Ovary (tissue), 9 donors: ENCODE data around the gene SEPTIN3. TPM values are rescaled to one million over a fixed set of nuclear protein-coding genes. Genes with fewer than 3 reads are reported as not detected.
A peak's percentile ranks its signal among the peaks of the same experiment; 100 is the strongest.

Experiments used
- DNase-seq, 5 donors: peaks; one replicate each; pipeline ENCODE4 v3.0.0-alpha.2; 2019 to 2020
- H3K27ac ChIP-seq, 2 donors: fragments of 200-600 bp; one replicate each; pipeline versions ENCODE4 v1.5.1 to v1.8.0; 2019 to 2022
- H3K27me3 ChIP-seq: fragments of 200-600 bp; one replicate; pipeline ENCODE4 v1.8.0; 2022
- H3K36me3 ChIP-seq: fragments of 200-600 bp; sonication (generic); one replicate; pipeline ENCODE4 v1.5.1; 2019
- H3K4me1 ChIP-seq: one replicate; pipeline ENCODE4 v1.8.1; 2013; ENCODE audit warnings: mild to moderate bottlenecking, moderate library complexity; ENCODE audit not compliant: insufficient read depth
- H3K4me3 ChIP-seq: fragments of 200-600 bp; sonication (generic); one replicate; pipeline ENCODE4 v1.5.1; 2017
- H3K9me3 ChIP-seq, 2 donors: fragments of 200-600 bp in 1 of 2; sonication (generic) in 1 of 2; one replicate each; pipeline versions ENCODE4 v1.5.1 to v1.8.1; 2013 to 2019; ENCODE audit warnings: mild to moderate bottlenecking in 1 of 2, moderate library complexity in 1 of 2
- EP300 ChIP-seq: sonication (generic); formaldehyde crosslinking; IDR thresholded peaks from one replicate; pipeline ENCODE4 v1.6.1; 2017; ENCODE audit warnings: antibody characterized with exemption
- POLR2A ChIP-seq: fragments of 450-650 bp; IDR thresholded peaks from one replicate; pipeline ENCODE4 v1.6.1; 2017; ENCODE audit warnings: antibody characterized with exemption, mild to moderate bottlenecking, moderate library complexity
- WGBS, 3 donors: extraction: QIAGEN DNeasy Blood & Tissue Kit in 1 of 3; methylation state at CpG; one replicate each; pipeline versions ENCODE4 v1.1.5 to v1.1.7; 2013 to 2017; 5-methylcytosine and 5-hydroxymethylcytosine counted together
- intact Hi-C, 4 donors: fragments of 100-400 bp; cut with DNase I; formaldehyde crosslinking; loops; one replicate each; pipeline versions ENCODE4 v1.11.0 to v1.15.1; 2022 to 2023
- polyA plus RNA-seq, 2 donors: library from polyadenylated mRNA; stranded (reverse); fragments of 200-250 nt in 1 of 2; fragments of 350-450 nt in 1 of 2; fragmentation: Illumina TruSeq in 1 of 2; extraction: RNeasy Lipid Tissue Mini Kit (QIAGEN cat#74804) in 1 of 2; gene quantifications; one replicate each; pipeline ENCODE4 v1.2.3, GENCODE V29; 2013 to 2014
- total RNA-seq, 7 donors: library from RNA; depleted of rRNA in 2 of 7; stranded (reverse); fragments of >200 nt in 2 of 7; fragmentation: NEBNext Ultra II Directional in 3 of 7; extraction: Animal tissue kit (Norgen Biotek cat#: 25700) in 3 of 7; gene quantifications; one replicate each; pipeline versions ENCODE4 v1.1.0 to v1.2.4, GENCODE V29; 2016 to 2023
- TF ChIP-seq, protein P1 (sequence below), 3 donors: fragments of 450-650 bp in 2 of 3; fragments of 200-600 bp in 1 of 3; IDR thresholded peaks; one replicate each; pipeline versions ENCODE4 v1.5.1 to v1.8.0; 2016 to 2022; ENCODE audit warnings: antibody characterized with exemption in 3 of 3, mild to moderate bottlenecking in 1 of 3
- donor health status: DM: no; HTN: no; CAD: no; lungs with moderate emphysema.
- donor health status: DM: no; HTN: no; CAD: no.
- donor health status: Bipolar disorder and iron deficiency.
- donor health status: DM: yes; HTN: yes; CAD: no.
- donor health status: DM: no; HTN: no; CAD: no.
- donor health status: DM: yes; HTN: yes; CAD: no.

Gene SEPTIN3
- total and polyA plus RNA-seq, 9 donors: 0.11 to 1.4 (median 0.23) TPM; not detected in 1

- peak; percentile 80 to 85 (median 83) for DNase-seq
- Histone ChIP-seq H3K36me3 (no peaks in the 10 kb centered on the region), H3K27ac (peak within 1 kb of the TSS in 1 of 2 donors; percentile 20), H3K27me3 (no peaks in the 10 kb centered on the region), H3K4me1 (peaks cover 6% of the 10 kb centered on the region), H3K9me3 (peaks cover 0 to 5% of the 10 kb centered on the region in 2 donors), H3K4me3 (peak within 1 kb of the TSS; percentile 39)
- 30 to 44% (median 31%) methylated on average over 57 to 71 of the region's 71 CpGs for WGBS, 3 donors
- intact Hi-C loops: no loop called here
- TF ChIP-seq, protein P1, sequence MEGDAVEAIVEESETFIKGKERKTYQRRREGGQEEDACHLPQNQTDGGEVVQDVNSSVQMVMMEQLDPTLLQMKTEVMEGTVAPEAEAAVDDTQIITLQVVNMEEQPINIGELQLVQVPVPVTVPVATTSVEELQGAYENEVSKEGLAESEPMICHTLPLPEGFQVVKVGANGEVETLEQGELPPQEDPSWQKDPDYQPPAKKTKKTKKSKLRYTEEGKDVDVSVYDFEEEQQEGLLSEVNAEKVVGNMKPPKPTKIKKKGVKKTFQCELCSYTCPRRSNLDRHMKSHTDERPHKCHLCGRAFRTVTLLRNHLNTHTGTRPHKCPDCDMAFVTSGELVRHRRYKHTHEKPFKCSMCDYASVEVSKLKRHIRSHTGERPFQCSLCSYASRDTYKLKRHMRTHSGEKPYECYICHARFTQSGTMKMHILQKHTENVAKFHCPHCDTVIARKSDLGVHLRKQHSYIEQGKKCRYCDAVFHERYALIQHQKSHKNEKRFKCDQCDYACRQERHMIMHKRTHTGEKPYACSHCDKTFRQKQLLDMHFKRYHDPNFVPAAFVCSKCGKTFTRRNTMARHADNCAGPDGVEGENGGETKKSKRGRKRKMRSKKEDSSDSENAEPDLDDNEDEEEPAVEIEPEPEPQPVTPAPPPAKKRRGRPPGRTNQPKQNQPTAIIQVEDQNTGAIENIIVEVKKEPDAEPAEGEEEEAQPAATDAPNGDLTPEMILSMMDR (IDR thresholded peaks at IDR 0.05): no peak
- no peak for TF ChIP-seq EP300
Measured at GRCh38 chr22:41998361-41999261, 29.4 kb downstream of the SEPTIN3 start, which contains the start of gene WBP2NL. TSS of gene WBP2NL (plus strand) at chr22:41998788. CDS start at chr22:41998819, 31 bp downstream.

DNA sequence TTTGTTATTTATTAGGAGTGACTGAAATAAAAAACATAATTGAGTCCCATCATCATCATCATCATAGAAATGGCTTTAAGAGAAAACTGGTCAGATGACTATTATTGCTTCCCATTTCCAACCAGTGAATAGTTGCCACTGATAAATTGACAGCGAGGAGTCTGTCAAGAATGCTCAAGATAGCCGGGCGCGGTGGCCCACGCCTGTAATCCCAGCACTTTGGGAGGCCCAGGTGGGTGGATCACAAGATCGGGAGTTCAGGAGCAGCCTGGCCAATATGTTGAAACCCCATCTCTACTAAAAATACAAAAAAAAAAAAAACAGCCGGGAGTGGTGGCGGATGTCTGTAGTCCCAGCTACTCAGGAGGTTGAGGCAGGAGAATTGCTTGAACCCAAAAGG is 31.2 kb downstream of the SEPTIN3 start:
- intact Hi-C loops: no loop called here
- Histone ChIP-seq H3K4me1 (peaks cover 6% of the 10 kb centered on the region), H3K27me3 (no peaks in the 10 kb centered on the region), H3K36me3 (no peaks in the 10 kb centered on the region), H3K27ac (no peak overlapping the region), H3K4me3 (no peak overlapping the region), H3K9me3 (peaks cover 0 to 5% of the 10 kb centered on the region in 2 donors)
- DNase-seq: no peak
- WGBS, 3 donors: 94 to 98% (median 94%) methylated on average over 8 of the region's 8 CpGs
- no peak for TF ChIP-seq EP300
- TF ChIP-seq POLR2A: no peak
- TF ChIP-seq, protein P1 (IDR thresholded peaks at IDR 0.05): no peak

DNA sequence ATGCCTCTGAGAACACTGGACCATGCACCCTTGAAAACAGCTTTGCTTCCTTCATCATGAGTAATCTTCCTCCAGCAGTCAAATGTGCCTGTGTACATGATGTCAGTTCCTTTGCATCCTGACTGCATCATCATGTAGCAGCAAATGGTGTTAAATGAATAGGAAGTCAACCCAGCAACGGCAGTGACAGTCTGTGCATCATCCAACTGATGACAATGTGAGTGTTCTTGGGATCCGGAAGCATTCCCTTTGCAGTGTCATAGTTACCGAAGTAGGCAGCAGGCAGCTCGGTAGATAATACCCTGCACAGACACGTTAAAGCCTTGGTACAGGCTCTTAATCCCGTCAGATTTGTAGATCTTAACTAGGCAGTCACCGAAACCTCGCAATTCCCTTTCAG is 31.9 kb downstream of the SEPTIN3 start:
- Histone ChIP-seq H3K9me3 (peaks cover 0 to 5% of the 10 kb centered on the region in 2 donors), H3K4me3 (no peak overlapping the region), H3K27me3 (no peaks in the 10 kb centered on the region), H3K4me1 (peaks cover 6% of the 10 kb centered on the region), H3K27ac (no peak overlapping the region), H3K36me3 (no peaks in the 10 kb centered on the region)
- intact Hi-C loops: no loop called here
- DNase-seq: no peak
- 77 to 80% (median 79%) methylated on average over 8 of the region's 8 CpGs for WGBS, 3 donors
- TF ChIP-seq, protein P1 (IDR thresholded peaks at IDR 0.05): no peak
- TF ChIP-seq POLR2A (no peak), EP300 (no peak)

GRCh38 chr22:42001706-42002105 is 32.5 kb downstream of the SEPTIN3 start:
- intact Hi-C loops: no loop called here
- Histone ChIP-seq H3K27me3 (no peaks in the 10 kb centered on the region), H3K4me1 (peaks cover 6% of the 10 kb centered on the region), H3K36me3 (no peaks in the 10 kb centered on the region), H3K4me3 (no peak overlapping the region), H3K9me3 (peaks cover 0 to 5% of the 10 kb centered on the region in 2 donors), H3K27ac (no peak overlapping the region)
- no peak for DNase-seq
- 93 to 97% (median 95%) methylated on average over 12 of the region's 12 CpGs for WGBS, 3 donors
- TF ChIP-seq EP300 (no peak), POLR2A (no peak)
- TF ChIP-seq, protein P1 (IDR thresholded peaks at IDR 0.05): no peak
